GM21381 (cell line): ENCODE data around the gene RPS17.
"Not testable (repeated sequence)": the region's sequence is repeated elsewhere in the genome, so short reads cannot be mapped to it uniquely, and the experiment has no call there.

Experiments used
- ATAC-seq: cut with Tn5 transposase; IDR thresholded peaks from one replicate; pipeline ENCODE4 v1.9.1; 2021; ENCODE audit warnings: mild to moderate bottlenecking, moderate library complexity; ENCODE audit not compliant: unreplicated experiment

Gene RPS17

GRCh38 chr15:82549199-82549665 lies 9.0 kb upstream of the RPS17 start:
- no peak for ATAC-seq

GRCh38 chr15:82548700-82549099 lies 8.4 kb upstream of the RPS17 start:
- no peak for ATAC-seq

GRCh38 chr15:82545478-82545877 lies 5.2 kb upstream of the RPS17 start:
- ATAC-seq, result no peak

GRCh38 chr15:82545002-82545401 lies 4.7 kb upstream of the RPS17 start:
- ATAC-seq, result no peak

GRCh38 chr15:82544431-82544830 lies 4.2 kb upstream of the RPS17 start:
- no peak for ATAC-seq

GRCh38 chr15:82543160-82543559 lies 2.9 kb upstream of the RPS17 start:
- ATAC-seq, result no peak

GRCh38 chr15:82540984-82541431 lies 751 bp upstream of the RPS17 start:
- ATAC-seq, result no peak

- ATAC-seq, result no peak
Observed at GRCh38 chr15:82539691-82540054, 584 bp downstream of the RPS17 start.

GRCh38 chr15:82538961-82539690 lies 1.1 kb downstream of the RPS17 start:
- no peak for ATAC-seq

- no peak for ATAC-seq
Observed at GRCh38 chr15:82537351-82537908, 2.8 kb downstream of the RPS17 start.

GRCh38 chr15:82536409-82537350 lies 3.6 kb downstream of the RPS17 start:
- no peak for ATAC-seq

GRCh38 chr15:82535566-82536408 lies 4.5 kb downstream of the RPS17 start:
- ATAC-seq, result no peak

GRCh38 chr15:82535151-82535550 lies 5.1 kb downstream of the RPS17 start:
- not testable (repeated sequence) for ATAC-seq

GRCh38 chr15:82534457-82534861 lies 5.8 kb downstream of the RPS17 start:
- ATAC-seq, result not testable (repeated sequence)

- ATAC-seq, result no peak
Observed at GRCh38 chr15:82533801-82534200, 6.5 kb downstream of the RPS17 start.

- ATAC-seq, result no peak
Observed at GRCh38 chr15:82532991-82533481, 7.2 kb downstream of the RPS17 start.

- ATAC-seq, result no peak
Observed at GRCh38 chr15:82532383-82532990, 7.8 kb downstream of the RPS17 start.

- ATAC-seq, result no peak
Observed at GRCh38 chr15:82531496-82532382, 8.5 kb downstream of the RPS17 start.
